Measurements from ENCODE around the gene FBXL17. TPM values are rescaled to one million over a fixed set of nuclear protein-coding genes. Genes with fewer than 3 reads are reported as not detected.

The FBXL17 gene
- total and polyA plus RNA-seq, 4 donors: 2.1 to 14.1 (median 6.3) TPM

GRCh38 chr5:107830750-107831149 is 551.1 kb downstream of the FBXL17 start:
- Histone ChIP-seq H3K9me3 (ENCODE audit: control insufficient read depth in 4 of 4, low read length in 3 of 4) (no peaks in the 10 kb centered on the region), H3K27ac (ENCODE audit: low read depth in 1 of 2, low read length in 2 of 2) (no peak overlapping the region), H3K27me3 (ENCODE audit: control insufficient read depth in 4 of 4, insufficient read depth in 4 of 4, low read length in 3 of 4) (no peaks in the 10 kb centered on the region), H3K9ac (ENCODE audit: low read depth in 1 of 2, low read length in 2 of 2) (no peak overlapping the region), H3K4me1 (ENCODE audit: control insufficient read depth in 4 of 4, insufficient read depth in 4 of 4, low read length in 3 of 4) (peaks cover 0 to 5% (median 0%) of the 10 kb centered on the region in 4 donors), H3K36me3 (ENCODE audit: control insufficient read depth in 4 of 4, insufficient read depth in 3 of 4, low read depth in 1 of 4, low read length in 3 of 4) (no peaks in the 10 kb centered on the region), H3K4me3 (ENCODE audit: low read depth in 1 of 3, low read length in 3 of 3) (no peak overlapping the region)
- TF ChIP-seq, protein P1, sequence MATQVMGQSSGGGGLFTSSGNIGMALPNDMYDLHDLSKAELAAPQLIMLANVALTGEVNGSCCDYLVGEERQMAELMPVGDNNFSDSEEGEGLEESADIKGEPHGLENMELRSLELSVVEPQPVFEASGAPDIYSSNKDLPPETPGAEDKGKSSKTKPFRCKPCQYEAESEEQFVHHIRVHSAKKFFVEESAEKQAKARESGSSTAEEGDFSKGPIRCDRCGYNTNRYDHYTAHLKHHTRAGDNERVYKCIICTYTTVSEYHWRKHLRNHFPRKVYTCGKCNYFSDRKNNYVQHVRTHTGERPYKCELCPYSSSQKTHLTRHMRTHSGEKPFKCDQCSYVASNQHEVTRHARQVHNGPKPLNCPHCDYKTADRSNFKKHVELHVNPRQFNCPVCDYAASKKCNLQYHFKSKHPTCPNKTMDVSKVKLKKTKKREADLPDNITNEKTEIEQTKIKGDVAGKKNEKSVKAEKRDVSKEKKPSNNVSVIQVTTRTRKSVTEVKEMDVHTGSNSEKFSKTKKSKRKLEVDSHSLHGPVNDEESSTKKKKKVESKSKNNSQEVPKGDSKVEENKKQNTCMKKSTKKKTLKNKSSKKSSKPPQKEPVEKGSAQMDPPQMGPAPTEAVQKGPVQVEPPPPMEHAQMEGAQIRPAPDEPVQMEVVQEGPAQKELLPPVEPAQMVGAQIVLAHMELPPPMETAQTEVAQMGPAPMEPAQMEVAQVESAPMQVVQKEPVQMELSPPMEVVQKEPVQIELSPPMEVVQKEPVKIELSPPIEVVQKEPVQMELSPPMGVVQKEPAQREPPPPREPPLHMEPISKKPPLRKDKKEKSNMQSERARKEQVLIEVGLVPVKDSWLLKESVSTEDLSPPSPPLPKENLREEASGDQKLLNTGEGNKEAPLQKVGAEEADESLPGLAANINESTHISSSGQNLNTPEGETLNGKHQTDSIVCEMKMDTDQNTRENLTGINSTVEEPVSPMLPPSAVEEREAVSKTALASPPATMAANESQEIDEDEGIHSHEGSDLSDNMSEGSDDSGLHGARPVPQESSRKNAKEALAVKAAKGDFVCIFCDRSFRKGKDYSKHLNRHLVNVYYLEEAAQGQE (IDR thresholded peaks at IDR 0.05): no peak
- TF ChIP-seq, protein P2, sequence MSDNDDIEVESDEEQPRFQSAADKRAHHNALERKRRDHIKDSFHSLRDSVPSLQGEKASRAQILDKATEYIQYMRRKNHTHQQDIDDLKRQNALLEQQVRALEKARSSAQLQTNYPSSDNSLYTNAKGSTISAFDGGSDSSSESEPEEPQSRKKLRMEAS (IDR thresholded peaks at IDR 0.05): no peak
- TF ChIP-seq JUND (IDR thresholded peaks at IDR 0.05) (no peak), GABPA (IDR thresholded peaks at IDR 0.05 in 1 of 2, conservative IDR thresholded peaks at IDR 0.05 in 1 of 2) (no peak), FOXA1 (IDR thresholded peaks at IDR 0.05) (no peak), RAD21 (IDR thresholded peaks at IDR 0.05) (no peak), FOXA2 (IDR thresholded peaks at IDR 0.05) (no peak), TAF1 (conservative IDR thresholded peaks at IDR 0.05) (no peak), HNF4G (IDR thresholded peaks at IDR 0.05) (no peak), CTCF (IDR thresholded peaks at IDR 0.05; ENCODE audit: low read depth, low read length, missing input control) (no peak), HNF4A (conservative IDR thresholded peaks at IDR 0.05) (no peak), ATF3 (IDR thresholded peaks at IDR 0.05) (no peak), EGR1 (IDR thresholded peaks at IDR 0.05; ENCODE audit: low read depth in 2 of 2) (no peak)
- 80% methylated on average over 6 of the region's 6 CpGs for WGBS
- no peak for DNase-seq (ENCODE audit: low spot score)

GRCh38 chr5:107826311-107827000 is 555.4 kb downstream of the FBXL17 start:
- H3K4me3 ChIP-seq (ENCODE audit: low read depth in 1 of 3, low read length in 3 of 3): no peak overlapping the region
- H3K27ac ChIP-seq (ENCODE audit: low read depth in 1 of 2, low read length in 2 of 2): no peak overlapping the region
- H3K4me1 ChIP-seq (ENCODE audit: control insufficient read depth in 4 of 4, insufficient read depth in 4 of 4, low read length in 3 of 4): no peaks in the 10 kb centered on the region
- no peak overlapping the region for H3K9ac ChIP-seq (ENCODE audit: low read depth in 1 of 2, low read length in 2 of 2)
- no peak for TF ChIP-seq EGR1 (IDR thresholded peaks at IDR 0.05; ENCODE audit: low read depth in 2 of 2)
- TF ChIP-seq, protein P3, sequence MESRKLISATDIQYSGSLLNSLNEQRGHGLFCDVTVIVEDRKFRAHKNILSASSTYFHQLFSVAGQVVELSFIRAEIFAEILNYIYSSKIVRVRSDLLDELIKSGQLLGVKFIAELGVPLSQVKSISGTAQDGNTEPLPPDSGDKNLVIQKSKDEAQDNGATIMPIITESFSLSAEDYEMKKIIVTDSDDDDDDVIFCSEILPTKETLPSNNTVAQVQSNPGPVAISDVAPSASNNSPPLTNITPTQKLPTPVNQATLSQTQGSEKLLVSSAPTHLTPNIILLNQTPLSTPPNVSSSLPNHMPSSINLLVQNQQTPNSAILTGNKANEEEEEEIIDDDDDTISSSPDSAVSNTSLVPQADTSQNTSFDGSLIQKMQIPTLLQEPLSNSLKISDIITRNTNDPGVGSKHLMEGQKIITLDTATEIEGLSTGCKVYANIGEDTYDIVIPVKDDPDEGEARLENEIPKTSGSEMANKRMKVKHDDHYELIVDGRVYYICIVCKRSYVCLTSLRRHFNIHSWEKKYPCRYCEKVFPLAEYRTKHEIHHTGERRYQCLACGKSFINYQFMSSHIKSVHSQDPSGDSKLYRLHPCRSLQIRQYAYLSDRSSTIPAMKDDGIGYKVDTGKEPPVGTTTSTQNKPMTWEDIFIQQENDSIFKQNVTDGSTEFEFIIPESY (IDR thresholded peaks at IDR 0.05): no peak
- DNase-seq (ENCODE audit: low spot score): no peak
- 70% methylated on average over 6 of the region's 6 CpGs for WGBS
- peaks cover 0 to 3% (median 0%) of the 10 kb centered on the region in 4 donors for H3K9me3 ChIP-seq (ENCODE audit: control insufficient read depth in 4 of 4, low read length in 3 of 4)
- H3K27me3 ChIP-seq (ENCODE audit: control insufficient read depth in 4 of 4, insufficient read depth in 4 of 4, low read length in 3 of 4): no peaks in the 10 kb centered on the region
- H3K36me3 ChIP-seq (ENCODE audit: control insufficient read depth in 4 of 4, insufficient read depth in 3 of 4, low read depth in 1 of 4, low read length in 3 of 4): no peaks in the 10 kb centered on the region

All from liver (tissue), 9 donors.